Activated effector memory CD4-positive, alpha-beta T cell treated with anti-CD3 and anti-CD28 coated beads, Interleukin-2, amount 50 U/mL, for 16 hours (primary cell): ENCODE results near the gene PLXDC2.

Source experiments
- DNase-seq: peaks from one replicate; pipeline ENCODE4 v3.0.0-alpha.2; 2020

Gene PLXDC2

GRCh38 chr10:20299034-20299736 lies 483.0 kb downstream of the PLXDC2 start:
- DNase-seq, result no peak

DNA sequence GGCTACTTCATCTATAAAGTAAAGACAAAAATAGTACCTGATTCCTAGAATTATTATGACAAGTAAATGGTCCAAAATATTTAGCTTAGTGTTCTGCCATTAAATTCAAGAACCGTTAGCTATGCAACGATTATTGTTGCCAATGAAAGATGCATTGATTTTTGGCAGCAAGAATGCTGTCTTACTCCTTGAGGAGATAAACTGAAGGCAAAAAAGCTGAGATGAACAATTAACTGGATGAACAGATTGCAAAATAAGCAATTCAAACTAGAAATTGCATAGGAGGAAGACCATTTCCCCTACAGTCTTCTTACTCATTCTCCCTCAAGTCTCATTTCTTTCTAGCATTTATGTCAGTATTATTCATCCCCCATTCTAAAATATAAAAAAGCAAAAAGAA lies 484.5 kb downstream of the PLXDC2 start:
- DNase-seq, result no peak

DNA sequence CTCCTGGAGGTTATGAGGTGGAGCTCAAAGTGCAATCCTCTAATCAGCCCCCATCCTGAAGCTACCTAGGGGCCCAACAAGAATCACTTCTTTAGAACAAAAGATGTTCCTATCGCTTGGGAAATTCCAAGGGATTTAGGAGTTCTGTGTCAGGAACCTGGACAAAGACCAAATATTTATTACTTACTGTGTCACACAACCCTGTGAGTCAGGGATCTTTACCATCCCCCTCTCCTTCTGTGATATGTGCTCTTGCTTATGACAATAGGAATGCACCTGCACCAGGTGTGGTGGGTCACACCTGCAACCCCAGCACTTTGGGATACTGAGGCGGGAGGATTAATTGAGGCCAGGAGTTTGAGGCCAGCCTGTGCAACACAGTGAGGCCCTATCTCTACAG lies 485.8 kb downstream of the PLXDC2 start:
- DNase-seq, result no peak

- DNase-seq, result no peak
Observed at GRCh38 chr10:20303453-20304152, 487.4 kb downstream of the PLXDC2 start.

DNA sequence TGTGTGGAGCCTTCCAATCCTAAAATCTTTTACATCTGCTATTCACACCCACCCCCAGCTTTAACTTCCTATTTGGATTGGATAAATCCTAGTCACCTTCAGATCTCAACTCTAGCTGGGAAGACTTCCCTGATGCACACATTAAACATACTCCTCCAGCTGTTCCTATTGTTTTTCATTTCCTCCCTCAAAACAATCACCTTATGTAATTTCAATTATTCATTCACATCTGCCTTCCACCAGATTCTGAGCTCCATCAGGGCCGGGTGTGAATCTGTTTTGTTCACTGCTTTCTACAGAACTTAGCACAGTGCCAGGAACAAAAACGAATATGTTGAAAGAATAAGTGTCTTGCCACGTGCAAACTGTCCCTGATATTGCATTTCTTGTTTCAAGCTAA lies 497.4 kb downstream of the PLXDC2 start:
- no peak for DNase-seq

GRCh38 chr10:20314431-20314830 lies 498.2 kb downstream of the PLXDC2 start:
- no peak for DNase-seq

DNA sequence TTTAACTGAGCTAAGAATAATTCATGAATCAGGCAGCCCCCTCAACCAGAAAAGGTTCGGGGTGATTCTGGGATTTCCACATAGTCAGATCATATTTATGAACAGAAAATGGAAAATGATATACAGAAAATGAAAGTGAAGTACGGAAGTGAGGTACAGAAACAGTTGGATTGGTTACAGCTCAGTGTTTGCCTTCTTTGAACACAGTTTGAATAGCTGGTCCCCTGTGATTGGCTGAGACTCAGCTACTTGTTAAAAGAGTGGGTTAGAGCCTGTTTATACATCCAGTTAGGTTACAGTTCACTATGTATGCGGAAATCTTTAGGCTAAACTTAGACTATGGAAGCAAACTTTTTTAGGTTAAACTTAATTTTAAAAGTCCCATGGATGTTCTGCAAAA lies 511.7 kb downstream of the PLXDC2 start:
- no peak for DNase-seq

- no peak for DNase-seq
Observed at GRCh38 chr10:20330246-20330645, 514.0 kb downstream of the PLXDC2 start.

- DNase-seq, result no peak
Observed at GRCh38 chr10:20334559-20334958, 518.3 kb downstream of the PLXDC2 start.
